HTR-8/SVneo (cell line): ENCODE measurements around the gene RFLNA.

Source experiments
- DNase-seq: peaks from one replicate; pipeline ENCODE4 v3.0.0; 2011; ENCODE audit warnings: low spot score, mixed read lengths; ENCODE audit not compliant: insufficient read length
- FAIRE-seq: peaks from 2 replicates; lab custom pipeline; 2011; peaks lifted over from hg19 to GRCh38; lab: Jason Lieb, UNC

Gene RFLNA

DNA sequence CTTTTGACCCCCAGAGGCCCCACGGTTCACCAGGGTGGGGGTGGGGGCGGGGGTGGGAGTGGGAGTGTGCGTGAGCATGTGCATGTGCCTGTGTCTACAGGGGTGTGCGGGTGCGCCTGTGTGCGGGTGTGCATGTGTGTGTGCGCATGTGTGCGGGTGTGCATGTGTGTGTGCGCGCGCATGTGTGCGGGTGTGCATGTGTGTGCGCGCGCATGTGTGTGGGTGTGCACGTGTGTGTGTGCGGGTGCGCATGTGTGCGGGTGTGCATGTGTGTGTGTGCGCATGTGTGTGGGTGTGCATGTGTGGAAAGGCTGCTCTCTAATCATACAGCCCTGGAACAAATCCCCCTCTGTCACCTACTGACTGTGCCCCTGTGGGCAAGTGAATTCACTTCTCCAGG, 38.8 kb downstream of the RFLNA start:
- DNase-seq (no peak), FAIRE-seq (peak; percentile 86)

DNA sequence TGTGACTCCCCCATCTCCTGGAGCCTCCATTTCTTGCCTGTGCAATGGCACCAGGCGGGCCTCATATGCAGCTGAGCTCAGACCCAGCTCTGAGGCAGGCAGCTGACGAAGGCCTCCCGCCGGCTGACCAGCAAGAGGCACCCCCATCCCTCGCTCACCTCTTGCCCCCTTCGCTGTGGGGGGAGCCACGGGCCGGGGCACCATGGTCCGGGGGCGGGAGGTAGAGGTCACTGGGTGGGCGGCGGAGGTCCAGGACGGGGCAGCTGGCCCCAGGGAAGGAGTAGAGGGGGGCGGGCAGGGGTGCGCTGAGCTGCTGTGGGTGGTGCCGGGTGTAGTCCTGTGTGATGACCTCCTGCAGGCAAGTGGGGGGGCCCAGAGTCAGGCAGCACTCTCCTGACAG, 39.4 kb downstream of the RFLNA start:
- FAIRE-seq (no peak), DNase-seq (no peak)

DNA sequence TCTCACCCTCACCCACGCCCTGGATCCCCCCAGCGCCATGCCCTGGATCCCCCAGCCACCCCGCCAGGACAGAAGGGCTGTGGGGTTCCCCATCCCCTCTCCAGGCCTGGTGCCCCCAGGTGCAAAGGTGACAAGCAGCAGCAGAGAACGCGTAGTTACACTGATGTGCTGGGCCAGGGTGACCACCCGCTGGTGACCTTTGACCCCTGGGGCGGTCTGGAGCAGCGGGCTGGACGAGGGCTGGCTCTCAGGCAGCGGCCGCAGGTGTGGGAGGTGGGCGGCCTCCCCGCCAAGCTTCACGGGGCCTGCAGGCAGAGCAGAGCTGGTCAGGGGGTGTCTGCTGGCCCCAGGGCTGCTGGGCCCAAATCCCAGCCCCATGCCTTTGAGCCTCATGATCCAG, 40.1 kb downstream of the RFLNA start:
- DNase-seq = no peak
- peak; percentile 20 for FAIRE-seq

DNA sequence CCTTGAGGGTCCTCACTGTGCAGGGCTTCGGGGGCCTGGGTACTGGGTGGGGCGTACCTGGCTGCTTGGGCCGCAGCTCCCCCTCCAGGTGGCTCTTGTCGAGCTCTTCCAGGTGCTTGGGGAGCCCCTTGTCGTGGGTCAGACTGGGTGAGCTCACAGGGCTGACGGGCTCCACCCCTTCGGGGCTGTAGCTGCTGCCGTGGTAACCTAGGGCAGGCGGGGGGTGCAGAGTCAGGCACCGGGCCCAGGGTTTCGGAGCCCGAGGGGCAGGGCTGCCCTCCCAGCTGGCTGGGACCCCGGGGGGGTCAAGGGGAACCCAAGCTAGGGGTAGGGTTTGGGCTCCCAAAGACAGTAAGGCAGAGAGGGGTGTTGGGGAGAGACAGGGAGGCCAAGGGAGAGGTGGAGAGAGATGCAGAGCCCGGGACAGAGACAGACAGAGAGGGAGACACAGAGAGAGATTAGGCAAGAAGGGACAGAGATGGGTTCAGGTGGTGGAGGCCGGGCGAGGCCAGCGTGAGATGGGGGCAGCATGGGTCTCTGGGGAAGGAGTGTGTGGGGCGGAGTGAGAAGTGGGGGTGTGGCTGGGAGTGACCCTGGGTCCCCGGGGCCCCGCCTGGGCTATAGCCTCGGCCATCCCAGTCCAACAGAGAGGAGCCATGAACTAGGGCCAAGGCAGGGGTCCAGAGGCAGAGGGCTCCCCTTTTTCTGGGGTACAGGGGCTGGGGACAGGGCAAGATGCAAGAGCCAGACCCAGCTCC, 40.7 kb downstream of the RFLNA start:
- DNase-seq (no peak), FAIRE-seq (no peak)

DNA sequence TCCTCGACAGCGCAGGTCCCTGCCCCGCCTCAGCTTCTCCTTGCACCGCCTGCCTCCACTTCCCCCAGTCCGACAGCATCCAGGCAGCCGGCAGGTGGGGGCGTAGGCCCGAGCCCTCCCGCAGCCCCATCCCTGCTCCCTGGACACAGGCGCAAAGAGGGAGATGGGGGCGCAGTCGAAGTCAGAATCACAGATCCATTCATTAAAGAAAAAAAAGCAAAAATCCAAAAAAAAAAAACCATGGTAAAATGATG, 41.2 kb downstream of the RFLNA start:
- FAIRE-seq = no peak

DNA sequence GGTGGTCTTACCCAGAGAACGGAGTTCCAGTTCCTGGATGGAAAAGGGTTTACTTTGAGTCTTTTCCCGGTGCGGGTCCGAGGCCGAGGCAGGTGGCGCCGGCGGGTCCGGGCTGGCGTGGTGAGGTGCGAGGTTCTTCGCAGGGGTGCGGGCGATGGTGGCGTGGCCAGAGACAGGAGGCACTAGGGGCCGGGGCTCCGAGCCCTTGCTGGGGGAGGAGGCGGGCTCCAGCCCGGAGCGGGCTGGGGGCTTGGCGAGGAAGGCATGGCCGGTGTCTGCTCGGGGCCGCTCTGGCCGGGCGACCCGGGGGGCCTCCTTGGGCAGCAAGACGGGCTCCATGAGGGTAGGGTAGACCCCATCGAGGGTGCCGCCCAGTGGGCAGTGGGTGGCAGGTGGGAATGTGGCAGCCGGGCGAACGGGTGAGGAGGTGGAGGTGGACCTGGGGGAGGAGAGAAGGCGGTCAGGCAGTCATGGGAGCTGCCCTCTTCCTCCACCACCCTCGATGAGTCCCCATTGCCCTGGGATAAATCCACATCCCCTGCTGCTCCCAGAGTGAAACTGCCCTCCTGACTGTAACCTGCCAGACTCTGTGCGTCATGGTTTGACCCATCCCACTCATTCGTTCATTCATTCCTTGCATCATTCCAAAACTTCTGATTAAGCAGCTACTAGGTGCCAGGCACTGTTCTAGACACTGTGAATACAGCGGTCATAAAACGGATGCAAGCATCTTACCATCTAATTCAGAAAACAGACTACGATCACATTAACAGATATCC, 42.0 kb downstream of the RFLNA start:
- FAIRE-seq (no peak), DNase-seq (no peak)

More for the DNA sequence above, 41.2 kb downstream of the RFLNA start:
- no peak for DNase-seq

DNA sequence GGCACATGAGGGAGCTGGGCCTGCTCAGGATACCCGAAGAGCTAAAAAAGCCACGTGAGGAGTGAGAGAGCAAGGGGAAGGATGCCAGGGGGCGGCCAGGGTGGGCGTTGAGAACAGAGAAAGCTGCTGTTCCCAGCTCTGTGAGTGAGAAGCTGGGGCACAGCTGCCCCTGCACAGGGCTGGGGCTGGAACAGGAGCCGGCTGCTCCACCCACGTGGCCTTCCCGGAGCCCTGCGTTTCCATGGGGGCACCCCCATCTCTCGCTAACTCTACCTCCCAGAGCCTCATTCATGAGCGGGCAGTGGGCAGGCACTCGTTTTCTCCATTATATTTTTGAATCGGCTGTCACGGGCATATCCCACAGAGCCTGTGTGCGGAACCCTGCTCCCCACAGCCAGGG, 42.7 kb downstream of the RFLNA start:
- no peak for FAIRE-seq
- no peak for DNase-seq

DNA sequence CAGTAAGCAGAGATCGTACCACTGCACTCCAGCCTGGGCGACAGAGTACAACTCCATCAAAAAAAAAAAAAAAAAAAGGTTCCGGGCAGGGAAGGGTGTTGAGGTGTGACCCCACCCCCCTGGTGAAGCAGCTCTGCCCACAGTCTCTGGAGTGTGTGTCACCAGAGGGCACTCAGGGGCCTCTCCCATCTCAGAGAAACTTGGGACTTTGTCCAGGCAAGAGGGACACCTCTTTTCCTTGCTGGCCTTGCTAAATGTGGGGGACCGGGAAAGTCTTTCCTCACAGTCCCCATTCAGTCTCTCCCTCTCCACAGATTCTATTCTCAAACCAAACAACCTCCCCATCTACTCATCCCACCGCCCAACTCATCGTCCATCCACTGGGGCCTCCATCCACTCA, 43.6 kb downstream of the RFLNA start:
- DNase-seq (no peak), FAIRE-seq (no peak)

DNA sequence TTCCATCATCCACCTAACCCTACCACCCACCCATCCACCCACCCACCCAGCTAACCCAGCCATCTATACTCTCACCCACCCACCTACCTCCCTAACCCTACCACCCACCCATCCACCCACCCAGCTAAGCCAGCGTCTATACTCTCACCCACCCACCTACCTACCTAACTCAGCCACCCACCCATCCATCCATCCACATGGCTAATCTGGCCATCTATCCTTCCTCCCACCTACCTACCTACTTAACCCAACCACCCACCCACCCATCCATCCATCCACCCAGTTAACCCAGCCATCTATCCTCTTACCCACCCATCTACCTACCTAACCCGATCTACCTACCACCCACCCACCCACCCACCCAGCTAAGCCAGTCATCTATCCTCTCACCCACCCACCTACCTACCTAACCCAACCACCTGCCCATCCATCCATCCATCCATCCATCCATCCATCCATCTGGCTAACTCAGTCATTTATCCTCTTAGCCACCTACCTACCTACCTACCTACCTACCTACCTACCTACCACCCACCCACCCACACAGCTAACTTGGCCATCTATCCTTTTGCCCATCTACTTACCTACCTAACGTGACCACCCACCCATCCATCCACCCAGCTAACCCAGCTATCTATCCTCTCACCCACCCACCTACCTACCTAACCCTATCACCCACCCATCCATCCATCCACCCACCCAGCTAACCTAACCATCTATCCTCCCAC, 44.1 kb downstream of the RFLNA start:
- FAIRE-seq (peak; percentile 78), DNase-seq (no peak)

DNA sequence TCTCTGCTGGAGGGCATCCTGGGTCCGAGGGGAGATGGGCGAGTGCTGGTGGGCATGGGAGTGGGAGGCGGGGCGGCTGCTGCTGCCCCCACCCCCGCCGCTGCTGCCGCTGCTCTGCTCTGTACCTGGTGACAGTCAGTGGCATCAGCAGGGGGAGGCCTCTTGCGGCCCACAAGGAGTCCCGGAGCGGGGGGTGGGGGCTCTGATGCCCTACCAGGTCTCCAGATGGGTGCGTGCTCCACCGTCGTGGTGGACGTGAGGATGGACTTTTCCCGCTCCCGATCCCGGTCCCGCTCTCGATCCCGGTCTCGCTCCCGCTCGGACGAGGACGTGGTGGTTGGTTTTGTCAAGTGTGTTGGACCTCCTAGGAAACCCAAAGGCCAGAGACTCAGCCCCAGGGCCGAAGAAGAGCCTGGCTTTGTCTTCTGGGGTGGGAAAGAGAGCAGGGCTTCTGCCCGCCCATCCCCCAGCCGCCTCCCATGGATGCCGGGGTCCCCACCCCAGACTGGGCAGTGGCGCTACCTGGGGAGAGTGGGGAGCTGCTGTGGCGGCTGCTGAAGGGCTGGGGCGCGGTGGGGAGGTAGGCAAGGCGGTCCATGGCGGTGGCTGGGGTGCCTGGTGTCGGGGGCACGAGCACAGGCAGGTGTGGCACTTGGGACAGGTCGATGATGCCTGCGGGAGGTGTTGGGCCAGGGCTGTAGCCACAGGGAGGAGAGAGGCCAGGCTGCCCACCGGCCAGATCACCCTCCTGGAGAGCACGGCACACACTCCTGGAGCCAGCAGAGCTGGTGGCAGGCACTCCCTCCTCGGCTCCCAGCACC, 45.4 kb downstream of the RFLNA start:
- DNase-seq (no peak), FAIRE-seq (no peak)

DNA sequence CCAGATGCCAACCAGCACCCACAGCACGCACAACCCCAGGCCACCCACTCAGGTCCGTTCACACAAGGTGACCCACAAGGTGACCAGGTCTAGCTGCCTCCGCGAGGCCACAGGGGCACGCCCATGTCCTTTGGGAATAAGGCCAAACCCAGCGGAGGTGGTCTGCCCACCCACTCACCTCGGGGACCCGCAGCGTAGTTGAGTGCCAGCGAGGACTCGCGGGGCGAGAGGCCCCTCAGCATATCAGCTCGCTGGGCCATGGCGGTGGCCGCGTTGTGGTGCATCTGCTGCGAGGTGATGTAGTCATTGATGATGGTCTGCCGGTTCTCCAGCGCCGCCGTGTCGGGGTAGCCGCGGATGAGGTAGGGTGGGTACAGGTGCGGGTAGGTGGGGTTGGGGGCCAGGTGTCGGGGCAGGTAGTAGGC, 46.8 kb downstream of the RFLNA start:
- DNase-seq (no peak), FAIRE-seq (no peak)

DNA sequence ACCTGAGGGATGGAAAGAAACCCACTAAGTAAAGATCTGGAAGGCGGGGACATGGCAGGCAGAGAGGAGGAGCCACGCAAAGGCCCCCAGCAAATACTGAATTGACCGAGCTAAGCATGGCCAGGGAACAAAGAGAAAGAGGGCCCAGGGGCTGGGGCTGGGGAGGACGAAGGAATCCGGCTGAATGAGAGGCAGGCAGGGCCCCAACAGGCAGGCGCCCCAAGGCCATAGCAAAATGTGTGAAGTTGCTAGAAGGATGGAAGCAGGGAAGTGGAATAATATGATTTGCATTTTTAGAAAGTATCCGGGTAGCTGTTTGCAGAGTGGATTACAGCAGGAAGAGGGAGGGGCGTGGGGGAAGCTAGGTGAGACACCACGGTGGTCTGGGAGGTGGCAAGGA, 49.1 kb downstream of the RFLNA start:
- no peak for DNase-seq
- FAIRE-seq = no peak

DNA sequence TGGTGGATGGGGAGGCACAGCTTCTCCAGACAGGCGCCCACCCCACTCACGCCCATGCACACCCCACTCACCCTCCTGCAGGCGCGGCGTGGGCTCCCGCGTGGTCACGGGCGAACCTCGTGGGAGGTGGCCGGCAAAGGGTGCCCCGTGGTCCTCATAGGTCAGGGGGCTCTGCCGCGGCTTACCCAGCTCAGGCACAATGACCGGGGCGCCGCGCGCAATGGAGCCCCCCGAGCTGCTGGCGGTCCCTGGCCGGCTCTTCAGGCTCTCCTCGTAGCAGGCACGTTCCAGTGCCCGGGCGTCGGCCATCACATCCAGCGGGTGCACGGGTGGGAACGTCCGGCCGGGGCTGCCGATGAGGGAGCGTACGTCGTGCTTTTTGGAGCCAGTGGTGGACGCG, 49.6 kb downstream of the RFLNA start:
- DNase-seq (no peak), FAIRE-seq (no peak)

DNA sequence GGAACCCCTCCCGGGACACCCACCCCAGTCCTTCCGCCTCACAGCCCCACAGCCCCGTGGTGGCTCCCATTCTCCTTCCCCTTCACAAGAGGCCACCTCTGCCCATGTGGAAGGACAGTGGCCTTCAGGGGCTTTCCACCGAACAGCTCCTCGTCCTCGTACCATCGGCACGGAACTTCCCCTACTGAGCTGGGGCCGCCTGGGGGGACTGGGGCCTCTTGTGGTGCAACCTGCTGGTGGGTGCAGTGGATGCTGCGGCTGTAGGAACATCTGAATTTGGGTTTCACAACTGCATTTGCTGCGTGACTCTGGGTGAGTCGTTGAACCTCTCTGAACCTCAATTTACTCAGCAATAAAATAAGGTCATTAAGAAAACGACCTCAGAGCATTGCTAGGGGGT, 50.9 kb downstream of the RFLNA start:
- FAIRE-seq = no peak

DNA sequence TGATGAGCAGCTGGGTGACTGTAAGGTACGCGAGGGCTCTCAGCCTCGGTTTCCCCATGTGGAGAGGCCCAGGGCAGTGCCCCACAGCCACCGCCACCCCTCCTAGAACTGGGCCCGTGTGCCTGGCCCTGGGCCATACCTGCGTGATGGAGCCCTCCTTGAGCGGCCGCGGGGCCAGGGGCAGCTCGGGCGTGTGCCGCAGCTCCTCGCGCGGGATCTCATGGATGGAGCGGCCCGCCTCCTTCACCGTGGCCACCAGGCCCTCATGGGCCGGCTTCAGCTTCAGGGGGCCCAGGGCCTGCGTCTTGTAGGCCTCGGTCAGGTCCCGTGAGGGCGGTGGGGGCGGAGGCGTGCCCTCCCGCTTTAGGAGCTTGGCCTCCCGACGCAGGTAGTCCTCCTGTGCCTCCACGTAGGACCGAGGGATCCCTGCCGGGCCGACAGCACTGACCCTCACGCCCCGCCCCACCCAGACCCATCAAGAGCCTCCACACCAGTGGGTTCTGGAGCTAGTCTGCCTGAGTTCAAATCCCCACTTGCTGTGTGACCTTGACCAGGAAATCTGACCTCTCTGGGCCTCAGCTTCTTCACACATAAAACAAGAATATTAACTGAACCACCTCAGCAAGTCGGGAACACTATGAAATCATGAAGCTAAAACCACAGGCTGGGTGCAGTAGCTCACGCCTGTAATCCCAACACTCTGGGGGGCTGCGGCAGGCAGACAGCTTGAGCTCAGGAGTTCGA, 51.7 kb downstream of the RFLNA start:
- DNase-seq (no peak), FAIRE-seq (no peak)

More for the DNA sequence above, 50.9 kb downstream of the RFLNA start:
- no peak for DNase-seq

DNA sequence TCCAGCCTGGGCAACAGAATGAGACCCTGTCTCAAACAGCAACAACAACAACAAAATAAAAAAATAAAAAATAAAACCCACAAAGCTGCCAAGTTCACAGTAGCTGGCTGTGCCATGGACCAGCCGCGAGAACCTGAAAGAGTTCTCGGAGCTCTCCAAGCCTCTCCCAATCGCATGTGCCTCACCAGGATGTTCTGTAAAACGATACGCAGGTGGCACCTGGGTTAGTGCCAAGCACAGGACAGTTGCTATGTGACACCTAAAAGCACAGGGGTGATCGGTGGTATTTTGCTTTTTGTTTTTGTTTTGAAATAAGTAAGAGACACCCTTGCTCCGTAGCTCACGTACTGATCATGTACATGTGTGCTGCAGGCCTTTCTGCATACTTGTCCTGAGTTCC, 52.4 kb downstream of the RFLNA start:
- FAIRE-seq (no peak), DNase-seq (no peak)

DNA sequence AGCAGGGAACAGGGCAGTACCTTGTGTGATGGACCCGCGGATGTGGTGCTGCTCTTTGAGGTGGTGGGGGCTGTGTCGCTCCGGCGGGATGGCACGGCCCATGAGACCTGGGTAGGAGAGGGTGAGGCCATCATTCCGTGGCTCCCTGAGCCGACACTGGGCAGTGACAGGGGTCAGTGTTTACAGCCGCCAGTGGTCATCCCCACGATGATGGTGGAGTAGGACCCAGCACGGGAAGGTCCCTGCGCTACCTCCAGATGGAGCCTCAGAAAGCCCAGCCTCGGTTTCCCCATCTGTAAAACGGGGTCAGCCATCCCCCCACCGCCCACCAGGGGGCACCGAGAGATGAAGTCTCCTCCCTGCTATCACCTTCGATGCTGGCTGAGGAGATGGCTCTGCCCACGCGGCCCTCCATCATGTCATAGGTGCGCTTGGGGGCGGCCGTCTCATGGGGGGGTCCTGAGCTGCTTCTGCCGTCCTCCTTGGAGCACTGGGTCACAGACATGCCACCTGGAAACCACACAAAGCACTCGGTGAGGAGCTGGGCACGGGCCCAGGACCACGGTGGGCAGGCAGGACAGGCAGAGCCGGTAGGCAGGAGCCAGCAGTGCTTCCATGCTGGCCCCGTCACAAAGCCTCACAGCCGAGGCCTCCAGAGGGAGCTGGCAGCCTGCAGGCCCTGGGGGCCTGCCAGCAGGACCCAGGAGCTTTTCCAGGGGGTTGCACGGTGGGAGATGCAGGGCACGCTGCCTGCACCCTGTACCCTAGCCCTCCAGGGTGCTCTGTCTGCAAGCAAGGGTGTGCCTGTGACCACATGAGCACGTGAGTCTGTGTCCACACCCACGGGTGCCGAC, 53.1 kb downstream of the RFLNA start:
- DNase-seq (no peak), FAIRE-seq (peak; percentile 49)

DNA sequence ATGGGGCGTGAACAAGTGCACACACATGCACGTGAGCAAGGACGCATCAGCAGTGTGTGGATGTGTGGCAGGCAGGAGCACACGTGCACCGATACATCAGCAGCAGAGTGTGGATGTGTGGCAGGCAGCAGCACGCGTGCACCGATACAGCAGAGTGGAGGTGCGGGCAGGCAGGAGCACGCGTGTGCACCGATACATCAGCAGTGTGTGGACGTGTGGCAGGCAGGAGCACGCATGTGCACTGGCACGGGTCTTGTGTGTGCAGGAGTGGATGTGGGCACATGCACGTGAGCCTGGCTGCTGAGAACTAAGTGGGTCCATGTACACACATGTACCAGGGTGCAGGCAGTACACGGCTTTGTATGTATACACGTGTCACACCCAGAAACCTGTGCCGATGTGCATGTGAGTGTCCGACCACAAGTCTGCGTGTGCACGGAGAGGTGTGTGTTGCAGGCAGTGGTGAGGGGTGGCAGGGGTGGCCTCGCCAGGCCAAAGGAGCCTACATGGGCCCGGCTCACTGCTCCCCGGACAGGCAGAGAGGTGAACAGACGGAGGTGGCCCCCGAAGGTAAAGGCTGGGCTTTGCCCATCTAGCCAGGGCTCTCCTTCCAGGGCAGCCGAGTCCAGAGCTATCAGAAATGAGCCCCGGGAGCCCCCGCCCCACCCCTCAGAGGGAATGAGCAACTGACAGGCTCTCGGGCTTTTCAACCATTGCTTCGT, 53.9 kb downstream of the RFLNA start:
- DNase-seq (no peak), FAIRE-seq (peak; percentile 74)
